Adrenal gland (tissue), 5 donors: ENCODE measurements around the gene RAP1GAP.

ENCODE experiments used
- POLR2A ChIP-seq, 2 donors: fragments of 450-650 bp; IDR thresholded peaks; one replicate each; pipeline ENCODE4 v1.6.1; 2017; ENCODE audit warnings: antibody characterized with exemption in 2 of 2, mild to moderate bottlenecking in 2 of 2, moderate library complexity in 1 of 2
- TF ChIP-seq, protein P1 (sequence below), 6 experiments: fragments of 450-650 bp in 4 of 6; fragments of 200-600 bp in 2 of 6; sonication (generic) in 1 of 6; IDR thresholded peaks; 1 replicate in 5 of 6; 2 replicates in 1 of 6; pipeline versions ENCODE4 v1.5.1 to v1.8.0; 2016 to 2021; ENCODE audit warnings: antibody characterized with exemption in 6 of 6, mild to moderate bottlenecking in 2 of 6, moderate library complexity in 1 of 6
- donor health status: DM: no; HTN: no; CAD: no.

DNA sequence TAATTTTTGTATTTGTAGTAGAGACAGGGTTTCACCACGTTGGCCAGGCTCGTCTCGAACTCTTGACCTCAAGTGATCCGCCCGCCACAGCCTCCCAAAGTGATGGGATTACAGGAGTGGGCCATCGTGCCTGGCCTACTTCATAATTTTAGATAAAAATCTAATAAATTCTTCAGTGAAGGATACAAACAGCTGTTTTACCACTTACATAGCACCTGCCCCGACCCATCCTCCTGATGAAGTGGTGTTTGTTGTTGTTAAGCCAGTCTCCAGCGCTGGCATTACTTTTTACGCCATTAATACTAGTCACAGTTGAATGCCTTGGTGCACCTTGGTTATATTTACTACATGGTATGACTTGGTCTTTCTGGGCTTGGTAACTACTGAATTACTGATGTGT lies 12.3 kb upstream of the RAP1GAP start:
- TF ChIP-seq, protein P1, sequence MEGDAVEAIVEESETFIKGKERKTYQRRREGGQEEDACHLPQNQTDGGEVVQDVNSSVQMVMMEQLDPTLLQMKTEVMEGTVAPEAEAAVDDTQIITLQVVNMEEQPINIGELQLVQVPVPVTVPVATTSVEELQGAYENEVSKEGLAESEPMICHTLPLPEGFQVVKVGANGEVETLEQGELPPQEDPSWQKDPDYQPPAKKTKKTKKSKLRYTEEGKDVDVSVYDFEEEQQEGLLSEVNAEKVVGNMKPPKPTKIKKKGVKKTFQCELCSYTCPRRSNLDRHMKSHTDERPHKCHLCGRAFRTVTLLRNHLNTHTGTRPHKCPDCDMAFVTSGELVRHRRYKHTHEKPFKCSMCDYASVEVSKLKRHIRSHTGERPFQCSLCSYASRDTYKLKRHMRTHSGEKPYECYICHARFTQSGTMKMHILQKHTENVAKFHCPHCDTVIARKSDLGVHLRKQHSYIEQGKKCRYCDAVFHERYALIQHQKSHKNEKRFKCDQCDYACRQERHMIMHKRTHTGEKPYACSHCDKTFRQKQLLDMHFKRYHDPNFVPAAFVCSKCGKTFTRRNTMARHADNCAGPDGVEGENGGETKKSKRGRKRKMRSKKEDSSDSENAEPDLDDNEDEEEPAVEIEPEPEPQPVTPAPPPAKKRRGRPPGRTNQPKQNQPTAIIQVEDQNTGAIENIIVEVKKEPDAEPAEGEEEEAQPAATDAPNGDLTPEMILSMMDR (IDR thresholded peaks at IDR 0.05), result no peak
- TF ChIP-seq POLR2A (IDR thresholded peaks at IDR 0.05), result no peak
